Measurements from ENCODE around the gene ANKRD37.

DNA sequence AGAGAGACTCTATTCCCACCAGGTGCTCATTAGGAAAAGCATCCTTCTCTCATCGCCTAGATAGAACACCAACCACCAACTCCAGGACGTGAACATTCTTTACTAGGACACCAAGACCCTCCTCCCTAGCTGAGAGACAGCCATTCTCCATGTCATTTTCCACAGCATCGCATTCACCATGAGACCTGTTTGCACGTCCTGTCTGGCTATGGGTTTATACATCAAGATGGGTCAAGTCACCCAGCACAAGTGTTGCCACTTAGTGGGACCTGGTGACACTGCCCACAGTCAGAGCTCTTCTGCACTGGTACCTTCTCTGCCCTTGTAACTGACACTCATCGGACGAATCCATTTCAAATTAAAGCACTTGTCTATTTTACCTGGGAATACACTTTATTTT lies 18.4 kb upstream of the ANKRD37 start:
- TF ChIP-seq ZNF274 (IDR thresholded peaks at IDR 0.05; ENCODE audit: low read depth, low read length): no peak
- TF ChIP-seq SUZ12 (IDR thresholded peaks at IDR 0.05; ENCODE audit: extremely low read depth, insufficient read depth, insufficient read length): no peak
- no peak for TF ChIP-seq YY1 (IDR thresholded peaks at IDR 0.05; ENCODE audit: insufficient read depth, insufficient read length)
